ENCODE results near the gene MGAT3. TPM values are rescaled to one million over a fixed set of nuclear protein-coding genes. Genes with fewer than 3 reads are reported as not detected.
A peak's percentile ranks its signal among the peaks of the same experiment; 100 is the strongest.

Gene MGAT3
- total and polyA plus RNA-seq, 9 of the 15 experiments (the other 6 are each of a cell fraction or from before 2014, with no cell fraction given), result 0.10 to 11.5 (median 4.6) TPM

DNA sequence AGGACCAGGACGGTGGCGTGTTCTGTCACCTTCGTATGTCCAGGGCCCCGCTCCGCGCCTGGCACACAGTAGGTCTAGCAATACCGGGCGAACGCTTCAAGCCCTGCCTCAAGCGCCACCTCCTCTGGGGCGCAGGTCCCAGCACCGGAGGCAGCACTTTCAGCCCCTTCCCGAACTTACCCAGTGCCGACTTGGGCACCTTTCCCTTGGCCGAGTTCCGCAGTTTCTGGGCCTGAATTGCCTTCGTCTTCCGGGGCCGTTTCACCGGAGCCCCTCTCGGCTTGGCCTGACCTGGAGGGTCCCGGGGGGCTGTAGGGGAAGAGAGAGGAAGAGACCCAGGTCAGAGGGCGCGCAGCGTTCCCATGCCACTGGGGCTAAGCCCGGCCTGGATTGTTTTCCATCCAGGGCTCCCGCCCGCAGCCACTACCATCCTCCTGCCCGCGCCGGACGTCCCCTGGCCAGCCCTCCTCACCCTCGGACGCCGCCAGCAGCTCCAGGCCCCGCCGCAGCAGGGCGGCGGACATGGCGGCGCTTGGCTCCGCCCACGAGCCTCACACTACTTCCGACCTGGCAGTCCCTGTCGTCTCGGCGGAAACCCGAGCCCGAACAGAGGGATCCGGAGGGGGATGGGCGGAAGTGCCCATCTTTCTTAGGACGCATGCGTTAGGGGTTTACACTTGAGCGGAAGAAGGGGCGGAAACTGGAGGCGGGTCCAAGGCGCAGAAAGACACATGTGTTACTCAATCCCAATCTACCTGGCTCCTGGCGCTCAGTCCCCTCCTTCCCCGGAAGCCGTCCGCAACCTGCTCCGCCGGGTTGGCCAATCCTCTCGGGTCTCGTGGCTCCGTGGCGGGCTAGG is 75.6 kb downstream of the MGAT3 start, which contains the start of gene RPS19BP1 (continued):
- TF ChIP-seq, protein P1, sequence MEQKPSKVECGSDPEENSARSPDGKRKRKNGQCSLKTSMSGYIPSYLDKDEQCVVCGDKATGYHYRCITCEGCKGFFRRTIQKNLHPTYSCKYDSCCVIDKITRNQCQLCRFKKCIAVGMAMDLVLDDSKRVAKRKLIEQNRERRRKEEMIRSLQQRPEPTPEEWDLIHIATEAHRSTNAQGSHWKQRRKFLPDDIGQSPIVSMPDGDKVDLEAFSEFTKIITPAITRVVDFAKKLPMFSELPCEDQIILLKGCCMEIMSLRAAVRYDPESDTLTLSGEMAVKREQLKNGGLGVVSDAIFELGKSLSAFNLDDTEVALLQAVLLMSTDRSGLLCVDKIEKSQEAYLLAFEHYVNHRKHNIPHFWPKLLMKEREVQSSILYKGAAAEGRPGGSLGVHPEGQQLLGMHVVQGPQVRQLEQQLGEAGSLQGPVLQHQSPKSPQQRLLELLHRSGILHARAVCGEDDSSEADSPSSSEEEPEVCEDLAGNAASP (IDR thresholded peaks at IDR 0.05), result no peak
- 0 out of 3 replicates have a peak, but pooled peaks of 1 of the 2 experiments have one; percentile 16 for TF ChIP-seq CBX3 (IDR thresholded peaks at IDR 0.05; ENCODE audit: borderline replicate concordance in 1 of 2, low read length in 2 of 2)
- TF ChIP-seq, protein P2, sequence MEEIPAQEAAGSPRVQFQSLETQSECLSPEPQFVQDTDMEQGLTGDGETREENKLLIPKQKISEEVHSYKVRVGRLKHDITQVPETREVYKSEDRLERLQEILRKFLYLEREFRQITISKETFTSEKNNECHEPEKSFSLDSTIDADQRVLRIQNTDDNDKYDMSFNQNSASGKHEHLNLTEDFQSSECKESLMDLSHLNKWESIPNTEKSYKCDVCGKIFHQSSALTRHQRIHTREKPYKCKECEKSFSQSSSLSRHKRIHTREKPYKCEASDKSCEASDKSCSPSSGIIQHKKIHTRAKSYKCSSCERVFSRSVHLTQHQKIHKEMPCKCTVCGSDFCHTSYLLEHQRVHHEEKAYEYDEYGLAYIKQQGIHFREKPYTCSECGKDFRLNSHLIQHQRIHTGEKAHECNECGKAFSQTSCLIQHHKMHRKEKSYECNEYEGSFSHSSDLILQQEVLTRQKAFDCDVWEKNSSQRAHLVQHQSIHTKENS (CRISPR knock-in tag; IDR thresholded peaks at IDR 0.05), result no peak
- no peak for TF ChIP-seq SRSF3 (IDR thresholded peaks at IDR 0.05; ENCODE audit: insufficient read depth, low read length)
- peak; percentile 57; the same call in 1 of the 2 replicates for TF ChIP-seq SIN3B (IDR thresholded peaks at IDR 0.05; ENCODE audit: low read depth)
- TF ChIP-seq NFE2L1 (tag; IDR thresholded peaks at IDR 0.05; ENCODE audit: borderline replicate concordance, low read depth), result no peak
- no peak for TF ChIP-seq DACH1 (IDR thresholded peaks at IDR 0.05; ENCODE audit: partially characterized antibody)
- 0 out of 2 replicates have a peak, but pooled peaks have one; percentile 32 for TF ChIP-seq ZNF830 (CRISPR knock-in tag; IDR thresholded peaks at IDR 0.05)
- TF ChIP-seq ZNF584 (CRISPR knock-in tag; IDR thresholded peaks at IDR 0.05; ENCODE audit: low read depth), result no peak
- TF ChIP-seq, protein P3, sequence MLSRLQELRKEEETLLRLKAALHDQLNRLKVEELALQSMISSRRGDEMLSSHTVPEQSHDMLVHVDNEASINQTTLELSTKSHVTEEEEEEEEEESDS (CRISPR knock-in tag; IDR thresholded peaks at IDR 0.05), result no peak
- TF ChIP-seq PHTF2 (CRISPR knock-in tag; IDR thresholded peaks at IDR 0.05), result no peak
- TF ChIP-seq U2AF2 (optimal IDR thresholded peaks at IDR 0.05; ENCODE audit: low read depth, low read length), result no peak
- TF ChIP-seq, protein P4, sequence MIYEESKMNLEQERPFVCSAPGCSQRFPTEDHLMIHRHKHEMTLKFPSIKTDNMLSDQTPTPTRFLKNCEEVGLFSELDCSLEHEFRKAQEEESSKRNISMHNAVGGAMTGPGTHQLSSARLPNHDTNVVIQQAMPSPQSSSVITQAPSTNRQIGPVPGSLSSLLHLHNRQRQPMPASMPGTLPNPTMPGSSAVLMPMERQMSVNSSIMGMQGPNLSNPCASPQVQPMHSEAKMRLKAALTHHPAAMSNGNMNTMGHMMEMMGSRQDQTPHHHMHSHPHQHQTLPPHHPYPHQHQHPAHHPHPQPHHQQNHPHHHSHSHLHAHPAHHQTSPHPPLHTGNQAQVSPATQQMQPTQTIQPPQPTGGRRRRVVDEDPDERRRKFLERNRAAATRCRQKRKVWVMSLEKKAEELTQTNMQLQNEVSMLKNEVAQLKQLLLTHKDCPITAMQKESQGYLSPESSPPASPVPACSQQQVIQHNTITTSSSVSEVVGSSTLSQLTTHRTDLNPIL (CRISPR knock-in tag; IDR thresholded peaks at IDR 0.05), result no peak
- peak; percentile 34 for TF ChIP-seq PHF20 (IDR thresholded peaks at IDR 0.05; ENCODE audit: partially characterized antibody)
- TF ChIP-seq CREB1 (IDR thresholded peaks at IDR 0.05), result 0 out of 2 replicates have a peak, but pooled peaks have one; percentile 11
- TF ChIP-seq CREB1 (CRISPR knock-in tag; IDR thresholded peaks at IDR 0.05), result no peak; the same call in 1 of the 2 replicates
- TF ChIP-seq SIRT6 (IDR thresholded peaks at IDR 0.05; ENCODE audit: low read depth, low read length), result no peak
- TF ChIP-seq ZFX (CRISPR knock-in tag; IDR thresholded peaks at IDR 0.05), result peak; percentile 65
- no peak for TF ChIP-seq ZNF668 (CRISPR knock-in tag; IDR thresholded peaks at IDR 0.05)
- TF ChIP-seq, protein P5, sequence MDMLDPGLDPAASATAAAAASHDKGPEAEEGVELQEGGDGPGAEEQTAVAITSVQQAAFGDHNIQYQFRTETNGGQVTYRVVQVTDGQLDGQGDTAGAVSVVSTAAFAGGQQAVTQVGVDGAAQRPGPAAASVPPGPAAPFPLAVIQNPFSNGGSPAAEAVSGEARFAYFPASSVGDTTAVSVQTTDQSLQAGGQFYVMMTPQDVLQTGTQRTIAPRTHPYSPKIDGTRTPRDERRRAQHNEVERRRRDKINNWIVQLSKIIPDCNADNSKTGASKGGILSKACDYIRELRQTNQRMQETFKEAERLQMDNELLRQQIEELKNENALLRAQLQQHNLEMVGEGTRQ (CRISPR knock-in tag; IDR thresholded peaks at IDR 0.05), result no peak
- TF ChIP-seq POLR2H (tag; IDR thresholded peaks at IDR 0.05; ENCODE audit: low read depth), result no peak
- TF ChIP-seq NR1H2 (CRISPR knock-in tag; IDR thresholded peaks at IDR 0.05), result no peak
- TF ChIP-seq U2AF1 (optimal IDR thresholded peaks at IDR 0.05; ENCODE audit: low read depth, low read length), result no peak
